Measurements from ENCODE around the gene VAV2. TPM values are rescaled to one million over a fixed set of nuclear protein-coding genes. Genes with fewer than 3 reads are reported as not detected.
"Not testable (repeated sequence)": the region's sequence is repeated elsewhere in the genome, so short reads cannot be mapped to it uniquely, and the experiment has no call there.

Gene VAV2
- total RNA-seq, 1 experiment from 2014 or later: 3.5 TPM

GRCh38 chr9:133928248-133928764, 63.8 kb downstream of the VAV2 start:
- Histone ChIP-seq H2AFZ (ENCODE audit: low read length) (no peak overlapping the region), H3K79me2 (ENCODE audit: low read length) (no peaks in the 10 kb centered on the region), H3K4me1 (ENCODE audit: low read length) (no peaks in the 10 kb centered on the region), H3K36me3 (ENCODE audit: insufficient read depth, low read length) (no peaks in the 10 kb centered on the region), H3K4me2 (ENCODE audit: low read depth, low read length, poor library complexity, severe bottlenecking) (no peak overlapping the region), H4K20me1 (ENCODE audit: insufficient read depth, low read depth, low read length) (peaks cover 31% of the 10 kb centered on the region; the same call in 1 of the 2 replicates), H3K27ac (ENCODE audit: low read length) (no peak overlapping the region), H3K27me3 (ENCODE audit: low read length) (no peaks in the 10 kb centered on the region), H3K9ac (ENCODE audit: low read length) (no peak overlapping the region), H3K9me3 (ENCODE audit: low read length) (no peaks in the 10 kb centered on the region), H3K9me2 (replicated peaks; ENCODE audit: insufficient read depth, low read length) (no peaks in the 10 kb centered on the region), H3K4me3 (ENCODE audit: low read length) (no peak overlapping the region)
- DNase-seq: no peak

GRCh38 chr9:133927041-133927440, 65.1 kb downstream of the VAV2 start:
- Histone ChIP-seq H2AFZ (ENCODE audit: low read length) (no peak overlapping the region), H3K4me3 (ENCODE audit: low read length) (no peak overlapping the region), H3K9ac (ENCODE audit: low read length) (no peak overlapping the region), H3K27me3 (ENCODE audit: low read length) (no peaks in the 10 kb centered on the region), H3K4me1 (ENCODE audit: low read length) (no peaks in the 10 kb centered on the region), H3K9me3 (ENCODE audit: low read length) (no peaks in the 10 kb centered on the region), H3K36me3 (ENCODE audit: insufficient read depth, low read length) (no peaks in the 10 kb centered on the region), H4K20me1 (ENCODE audit: insufficient read depth, low read depth, low read length) (peaks cover 34% of the 10 kb centered on the region; the same call in 1 of the 2 replicates), H3K9me2 (replicated peaks; ENCODE audit: insufficient read depth, low read length) (no peaks in the 10 kb centered on the region), H3K27ac (ENCODE audit: low read length) (no peak overlapping the region), H3K79me2 (ENCODE audit: low read length) (no peaks in the 10 kb centered on the region), H3K4me2 (ENCODE audit: low read depth, low read length, poor library complexity, severe bottlenecking) (no peak overlapping the region)
- DNase-seq: no peak

- H3K9me3 ChIP-seq (ENCODE audit: low read length): no peaks in the 10 kb centered on the region
- H4K20me1 ChIP-seq (ENCODE audit: insufficient read depth, low read depth, low read length): peaks cover 33% of the 10 kb centered on the region; the same call in 1 of the 2 replicates
Measured at GRCh38 chr9:133926165-133926856, 65.8 kb downstream of the VAV2 start.

GRCh38 chr9:133924453-133924852, 67.7 kb downstream of the VAV2 start:
- Histone ChIP-seq H3K4me2 (ENCODE audit: low read depth, low read length, poor library complexity, severe bottlenecking) (no peak overlapping the region), H3K36me3 (ENCODE audit: insufficient read depth, low read length) (no peaks in the 10 kb centered on the region), H3K4me3 (ENCODE audit: low read length) (no peak overlapping the region), H3K27ac (ENCODE audit: low read length) (no peak overlapping the region), H3K4me1 (ENCODE audit: low read length) (no peaks in the 10 kb centered on the region), H3K27me3 (ENCODE audit: low read length) (no peaks in the 10 kb centered on the region), H3K9me2 (replicated peaks; ENCODE audit: insufficient read depth, low read length) (no peaks in the 10 kb centered on the region), H3K9ac (ENCODE audit: low read length) (no peak overlapping the region), H3K9me3 (ENCODE audit: low read length) (no peaks in the 10 kb centered on the region), H3K79me2 (ENCODE audit: low read length) (no peaks in the 10 kb centered on the region), H4K20me1 (ENCODE audit: insufficient read depth, low read depth, low read length) (peaks cover 38% of the 10 kb centered on the region; the same call in 1 of the 2 replicates), H2AFZ (ENCODE audit: low read length) (no peak overlapping the region)
- DNase-seq: no peak

More at GRCh38 chr9:133926165-133926856, 65.8 kb downstream of the VAV2 start:
- DNase-seq: no peak
- Histone ChIP-seq H3K4me2 (ENCODE audit: low read depth, low read length, poor library complexity, severe bottlenecking) (no peak overlapping the region), H2AFZ (ENCODE audit: low read length) (no peak overlapping the region), H3K79me2 (ENCODE audit: low read length) (no peaks in the 10 kb centered on the region), H3K36me3 (ENCODE audit: insufficient read depth, low read length) (no peaks in the 10 kb centered on the region), H3K9ac (ENCODE audit: low read length) (no peak overlapping the region), H3K27ac (ENCODE audit: low read length) (no peak overlapping the region), H3K4me1 (ENCODE audit: low read length) (no peaks in the 10 kb centered on the region), H3K27me3 (ENCODE audit: low read length) (no peaks in the 10 kb centered on the region), H3K9me2 (replicated peaks; ENCODE audit: insufficient read depth, low read length) (no peaks in the 10 kb centered on the region), H3K4me3 (ENCODE audit: low read length) (no peak overlapping the region)

DNA sequence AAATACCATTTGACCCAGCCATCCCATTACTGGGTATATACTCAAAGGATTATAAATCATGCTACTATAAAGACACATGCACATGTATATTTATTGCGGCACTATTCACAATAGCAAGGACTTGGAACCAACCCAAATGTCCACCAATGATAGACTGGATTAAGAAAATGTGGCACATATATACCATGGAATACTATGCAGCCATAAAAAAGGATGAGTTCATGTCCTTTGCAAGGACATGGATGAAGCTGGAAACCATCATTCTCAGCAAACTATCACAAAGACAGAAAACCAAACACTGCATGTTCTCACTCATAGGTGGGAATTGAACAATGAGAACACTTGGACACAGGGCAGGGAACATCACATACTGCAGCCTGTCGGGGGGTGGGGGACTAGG, 68.5 kb downstream of the VAV2 start:
- not testable (repeated sequence) for H3K27me3 ChIP-seq (ENCODE audit: low read length); H3K9ac ChIP-seq (ENCODE audit: low read length); DNase-seq; H3K9me2 ChIP-seq (replicated peaks; ENCODE audit: insufficient read depth, low read length); H3K4me1 ChIP-seq (ENCODE audit: low read length); H3K4me2 ChIP-seq (ENCODE audit: low read depth, low read length, poor library complexity, severe bottlenecking); H2AFZ ChIP-seq (ENCODE audit: low read length); H3K79me2 ChIP-seq (ENCODE audit: low read length); H3K4me3 ChIP-seq (ENCODE audit: low read length); H3K27ac ChIP-seq (ENCODE audit: low read length); H3K9me3 ChIP-seq (ENCODE audit: low read length); H3K36me3 ChIP-seq (ENCODE audit: insufficient read depth, low read length)
- H4K20me1 ChIP-seq (ENCODE audit: insufficient read depth, low read depth, low read length): peaks cover 40% of the 10 kb centered on the region; the same call in 1 of the 2 replicates

DNA sequence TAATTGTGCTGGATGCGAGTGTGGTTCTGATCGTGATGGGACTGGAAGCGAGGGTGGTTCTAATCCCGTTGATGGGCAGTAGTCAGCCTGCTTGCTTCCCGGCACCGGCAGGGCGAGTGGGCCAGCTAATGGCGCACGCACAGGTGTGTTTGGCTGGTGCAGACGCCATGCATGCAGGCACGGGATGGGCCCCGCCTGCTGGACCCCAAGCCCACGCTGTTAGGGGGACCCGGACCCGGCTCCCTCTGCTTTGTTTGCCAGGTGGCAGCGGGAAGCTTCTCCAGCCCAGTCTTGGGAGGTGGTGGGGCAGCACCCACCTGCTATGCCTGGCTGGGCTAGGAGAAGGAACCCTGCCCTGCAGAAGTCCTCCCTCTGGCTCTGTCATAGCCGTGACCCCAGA, 70.3 kb downstream of the VAV2 start:
- H3K79me2 ChIP-seq (ENCODE audit: low read length): no peaks in the 10 kb centered on the region
- peaks cover 43% of the 10 kb centered on the region; the same call in 1 of the 2 replicates for H4K20me1 ChIP-seq (ENCODE audit: insufficient read depth, low read depth, low read length)
- H3K9me3 ChIP-seq (ENCODE audit: low read length): no peaks in the 10 kb centered on the region

GRCh38 chr9:133920471-133920870, 71.7 kb downstream of the VAV2 start:
- no peaks in the 10 kb centered on the region for H3K9me3 ChIP-seq (ENCODE audit: low read length)
- no peak overlapping the region for H3K9ac ChIP-seq (ENCODE audit: low read length)
- no peak overlapping the region for H3K4me3 ChIP-seq (ENCODE audit: low read length)
- H2AFZ ChIP-seq (ENCODE audit: low read length): no peak overlapping the region
- H3K4me1 ChIP-seq (ENCODE audit: low read length): no peaks in the 10 kb centered on the region
- H3K4me2 ChIP-seq (ENCODE audit: low read depth, low read length, poor library complexity, severe bottlenecking): no peak overlapping the region
- H4K20me1 ChIP-seq (ENCODE audit: insufficient read depth, low read depth, low read length): peaks cover 37% of the 10 kb centered on the region; the same call in 1 of the 2 replicates
- no peaks in the 10 kb centered on the region for H3K27me3 ChIP-seq (ENCODE audit: low read length)
- no peak overlapping the region for H3K27ac ChIP-seq (ENCODE audit: low read length)
- no peak for DNase-seq
- H3K79me2 ChIP-seq (ENCODE audit: low read length): no peaks in the 10 kb centered on the region
- no peaks in the 10 kb centered on the region for H3K36me3 ChIP-seq (ENCODE audit: insufficient read depth, low read length)
- H3K9me2 ChIP-seq (replicated peaks; ENCODE audit: insufficient read depth, low read length): no peaks in the 10 kb centered on the region

More for the DNA sequence above, 70.3 kb downstream of the VAV2 start:
- no peaks in the 10 kb centered on the region for H3K4me1 ChIP-seq (ENCODE audit: low read length)
- H3K27ac ChIP-seq (ENCODE audit: low read length): no peak overlapping the region
- no peaks in the 10 kb centered on the region for H3K9me2 ChIP-seq (replicated peaks; ENCODE audit: insufficient read depth, low read length)
- no peak overlapping the region for H3K9ac ChIP-seq (ENCODE audit: low read length)
- no peak overlapping the region for H2AFZ ChIP-seq (ENCODE audit: low read length)
- H3K27me3 ChIP-seq (ENCODE audit: low read length): no peaks in the 10 kb centered on the region
- H3K4me2 ChIP-seq (ENCODE audit: low read depth, low read length, poor library complexity, severe bottlenecking): no peak overlapping the region
- H3K36me3 ChIP-seq (ENCODE audit: insufficient read depth, low read length): no peaks in the 10 kb centered on the region
- H3K4me3 ChIP-seq (ENCODE audit: low read length): no peak overlapping the region
- DNase-seq: no peak

- H3K4me3 ChIP-seq (ENCODE audit: low read length): no peak overlapping the region
- H3K4me1 ChIP-seq (ENCODE audit: low read length): no peaks in the 10 kb centered on the region
- no peak overlapping the region for H3K27ac ChIP-seq (ENCODE audit: low read length)
- no peak overlapping the region for H3K9ac ChIP-seq (ENCODE audit: low read length)
- no peaks in the 10 kb centered on the region for H3K36me3 ChIP-seq (ENCODE audit: insufficient read depth, low read length)
- no peaks in the 10 kb centered on the region for H3K27me3 ChIP-seq (ENCODE audit: low read length)
- H4K20me1 ChIP-seq (ENCODE audit: insufficient read depth, low read depth, low read length): peaks cover 42% of the 10 kb centered on the region; the same call in 1 of the 2 replicates
- no peaks in the 10 kb centered on the region for H3K79me2 ChIP-seq (ENCODE audit: low read length)
- H3K9me3 ChIP-seq (ENCODE audit: low read length): no peaks in the 10 kb centered on the region
- H3K9me2 ChIP-seq (replicated peaks; ENCODE audit: insufficient read depth, low read length): no peaks in the 10 kb centered on the region
- H3K4me2 ChIP-seq (ENCODE audit: low read depth, low read length, poor library complexity, severe bottlenecking): no peak overlapping the region
- no peak overlapping the region for H2AFZ ChIP-seq (ENCODE audit: low read length)
- no peak for DNase-seq
Measured at GRCh38 chr9:133919253-133920115, 72.6 kb downstream of the VAV2 start.

Data from Karpas-422 (cell line).